ENCODE measurements around the gene CNST.

DNA sequence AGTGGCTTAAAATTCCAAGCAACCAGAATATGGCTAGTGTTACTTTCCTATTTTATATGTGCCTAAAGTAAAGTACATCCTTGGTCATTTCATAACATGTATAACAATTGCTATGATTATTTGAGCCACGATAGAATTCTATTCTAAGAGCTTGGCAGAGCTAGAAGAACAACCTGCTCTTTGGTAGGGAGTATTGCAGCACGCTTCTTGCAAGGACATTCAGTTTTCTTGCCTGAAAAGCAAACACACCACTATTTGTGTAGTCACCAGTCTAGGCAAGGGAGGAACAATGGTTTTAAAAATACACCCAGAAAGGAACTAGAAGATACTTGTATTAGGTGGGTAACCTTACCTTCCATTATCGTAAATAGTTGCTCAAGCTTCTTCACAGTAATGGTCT is 51.5 kb downstream of the CNST start:
- TF ChIP-seq, protein P1, sequence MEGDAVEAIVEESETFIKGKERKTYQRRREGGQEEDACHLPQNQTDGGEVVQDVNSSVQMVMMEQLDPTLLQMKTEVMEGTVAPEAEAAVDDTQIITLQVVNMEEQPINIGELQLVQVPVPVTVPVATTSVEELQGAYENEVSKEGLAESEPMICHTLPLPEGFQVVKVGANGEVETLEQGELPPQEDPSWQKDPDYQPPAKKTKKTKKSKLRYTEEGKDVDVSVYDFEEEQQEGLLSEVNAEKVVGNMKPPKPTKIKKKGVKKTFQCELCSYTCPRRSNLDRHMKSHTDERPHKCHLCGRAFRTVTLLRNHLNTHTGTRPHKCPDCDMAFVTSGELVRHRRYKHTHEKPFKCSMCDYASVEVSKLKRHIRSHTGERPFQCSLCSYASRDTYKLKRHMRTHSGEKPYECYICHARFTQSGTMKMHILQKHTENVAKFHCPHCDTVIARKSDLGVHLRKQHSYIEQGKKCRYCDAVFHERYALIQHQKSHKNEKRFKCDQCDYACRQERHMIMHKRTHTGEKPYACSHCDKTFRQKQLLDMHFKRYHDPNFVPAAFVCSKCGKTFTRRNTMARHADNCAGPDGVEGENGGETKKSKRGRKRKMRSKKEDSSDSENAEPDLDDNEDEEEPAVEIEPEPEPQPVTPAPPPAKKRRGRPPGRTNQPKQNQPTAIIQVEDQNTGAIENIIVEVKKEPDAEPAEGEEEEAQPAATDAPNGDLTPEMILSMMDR (conservative IDR thresholded peaks at IDR 0.05), result no peak
- no peak for TF ChIP-seq EZH2 (IDR thresholded peaks at IDR 0.05; ENCODE audit: low read depth)

Measured in PC-9 (cell line).